Skeletal muscle satellite cell (primary cell): ENCODE measurements around the gene ATPAF2.

Experiments
- H3K27me3 ChIP-seq: 2 replicates; pipeline ENCODE4 v1.7.0; 2013; ENCODE audit warnings: low read length; ENCODE audit not compliant: control insufficient read depth, insufficient read depth
- H3K36me3 ChIP-seq: 2 replicates; pipeline ENCODE4 v1.7.0; 2013; ENCODE audit warnings: mild to moderate bottlenecking, control low read depth, low read length; ENCODE audit not compliant: insufficient read depth
- H3K4me1 ChIP-seq: 2 replicates; pipeline ENCODE4 v1.7.0; 2013; ENCODE audit warnings: low read length; ENCODE audit not compliant: control insufficient read depth, insufficient read depth
- H3K4me2 ChIP-seq: 2 replicates; pipeline ENCODE4 v1.7.0; 2013; ENCODE audit warnings: mild to moderate bottlenecking, low read length
- H3K4me3 ChIP-seq: 2 replicates; pipeline ENCODE4 v1.7.0; 2013; ENCODE audit warnings: low read length
- H3K9ac ChIP-seq: 2 replicates; pipeline ENCODE4 v1.7.0; 2013; ENCODE audit warnings: mild to moderate bottlenecking, low read depth, low read length, moderate library complexity
- H3K9me3 ChIP-seq: replicated peaks from 2 replicates; pipeline ENCODE4 v1.7.0; 2013; ENCODE audit warnings: mild to moderate bottlenecking, control low read depth, low read length

Gene ATPAF2

DNA sequence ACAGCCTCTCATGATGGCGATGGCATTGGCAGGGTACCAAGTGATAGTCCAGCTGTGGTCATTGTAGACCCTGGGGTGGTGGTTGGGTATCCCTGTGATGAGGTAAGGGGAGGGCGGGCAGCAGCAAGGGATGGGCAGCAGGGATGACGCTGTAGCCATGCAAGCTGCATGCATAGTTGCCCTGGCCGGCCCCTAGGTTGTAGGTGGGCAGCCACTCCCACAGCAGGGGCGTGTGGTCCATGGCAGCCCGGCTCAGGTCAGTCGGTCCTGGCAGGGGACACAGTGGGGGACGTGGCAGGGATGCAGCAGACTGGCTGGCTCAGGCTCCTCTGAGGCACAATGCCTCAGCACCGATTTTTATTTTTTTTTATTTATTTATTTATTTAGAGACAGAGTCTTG is 57.6 kb downstream of the ATPAF2 start:
- H3K36me3 ChIP-seq: no peaks in the 10 kb centered on the region
- no peak overlapping the region for H3K4me2 ChIP-seq

GRCh38 chr17:17979778-17980177 is 59.2 kb downstream of the ATPAF2 start:
- Histone ChIP-seq H3K4me3 (no peak overlapping the region), H3K36me3 (no peaks in the 10 kb centered on the region), H3K4me2 (no peak overlapping the region), H3K9me3 (no peaks in the 10 kb centered on the region), H3K9ac (no peak overlapping the region), H3K4me1 (peaks cover 6% of the 10 kb centered on the region), H3K27me3 (no peaks in the 10 kb centered on the region)

More for the DNA sequence above, 57.6 kb downstream of the ATPAF2 start:
- H3K9ac ChIP-seq: no peak overlapping the region
- H3K27me3 ChIP-seq: no peaks in the 10 kb centered on the region
- no peaks in the 10 kb centered on the region for H3K9me3 ChIP-seq
- peaks cover 6% of the 10 kb centered on the region for H3K4me1 ChIP-seq
- no peak overlapping the region for H3K4me3 ChIP-seq

DNA sequence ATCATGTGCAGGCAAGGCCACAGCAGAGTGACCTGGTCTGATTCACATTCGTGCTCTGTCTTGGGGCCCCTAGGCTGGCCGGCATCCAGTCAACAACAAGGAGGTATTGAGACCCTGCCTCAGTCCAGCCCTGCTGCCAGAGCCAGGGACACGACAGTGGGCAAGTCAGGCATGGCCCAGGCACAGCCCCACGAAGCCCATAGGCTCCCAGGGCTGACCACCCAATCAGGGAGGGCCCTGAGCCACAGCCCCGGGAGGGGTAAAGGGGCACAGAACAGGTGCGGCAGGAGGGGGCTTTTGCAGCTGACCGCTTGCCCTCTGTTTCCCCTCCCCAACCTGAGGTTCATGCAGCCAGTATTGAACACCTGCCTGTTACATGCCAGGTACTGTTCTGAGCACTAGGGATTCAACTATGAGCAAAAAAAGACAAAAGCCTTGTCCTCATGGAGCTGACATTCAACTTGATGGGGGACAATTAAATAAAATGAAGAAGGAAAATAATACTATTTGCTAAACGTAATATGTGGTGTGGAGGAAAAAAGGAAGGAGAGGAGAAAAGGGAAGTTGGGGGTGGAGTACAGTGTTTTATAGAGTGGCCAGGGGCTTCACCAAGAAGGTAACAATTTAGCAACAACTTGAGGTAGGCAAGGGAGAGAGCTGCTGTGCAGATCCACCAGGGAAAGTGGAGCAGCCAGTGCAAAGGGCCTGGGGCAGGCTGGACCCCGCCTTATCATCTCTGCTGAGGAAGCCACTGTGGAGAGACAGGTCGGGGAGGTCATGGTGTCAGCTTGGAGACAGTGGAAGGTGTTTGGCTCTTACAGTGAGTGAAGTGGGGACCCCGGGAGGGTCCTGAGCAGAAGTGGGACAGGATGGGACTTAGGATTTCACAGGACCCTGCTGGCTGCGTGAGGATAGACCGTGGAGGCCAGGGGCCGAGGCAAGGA is 60.2 kb downstream of the ATPAF2 start:
- Histone ChIP-seq H3K4me3 (no peak overlapping the region), H3K4me1 (peaks cover 6% of the 10 kb centered on the region), H3K4me2 (no peak overlapping the region)

GRCh38 chr17:17976931-17977570 is 61.9 kb downstream of the ATPAF2 start:
- H3K4me1 ChIP-seq: peaks cover 3% of the 10 kb centered on the region
- H3K9me3 ChIP-seq: no peaks in the 10 kb centered on the region
- H3K4me3 ChIP-seq: no peak overlapping the region
- H3K36me3 ChIP-seq: no peaks in the 10 kb centered on the region
- H3K4me2 ChIP-seq: no peak overlapping the region
- H3K9ac ChIP-seq: no peak overlapping the region
- no peaks in the 10 kb centered on the region for H3K27me3 ChIP-seq

More for the DNA sequence above, 60.2 kb downstream of the ATPAF2 start:
- no peaks in the 10 kb centered on the region for H3K9me3 ChIP-seq
- no peak overlapping the region for H3K9ac ChIP-seq
- H3K36me3 ChIP-seq: no peaks in the 10 kb centered on the region
- H3K27me3 ChIP-seq: no peaks in the 10 kb centered on the region

DNA sequence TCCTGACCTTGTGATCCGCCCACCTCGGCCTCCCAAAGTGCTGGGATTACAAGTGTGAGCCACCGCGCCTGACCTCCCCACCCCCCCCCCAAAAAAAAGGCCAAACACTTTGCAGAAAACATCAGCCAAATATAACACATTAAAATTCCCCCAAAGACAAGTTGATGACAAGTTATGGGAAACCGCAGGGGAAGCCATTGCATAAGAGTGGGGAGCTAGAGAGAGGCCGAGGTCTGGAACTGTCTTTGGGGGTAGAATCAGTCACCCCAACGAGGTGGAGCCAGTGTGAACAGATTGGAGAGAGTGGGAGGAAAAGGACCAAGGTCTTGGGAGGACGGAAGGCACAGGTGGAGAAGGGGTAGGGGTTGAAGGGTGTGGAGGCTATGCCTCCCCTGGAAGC is 63.5 kb downstream of the ATPAF2 start:
- Histone ChIP-seq H3K4me3 (no peak overlapping the region), H3K4me2 (no peak overlapping the region), H3K4me1 (peaks cover 12% of the 10 kb centered on the region), H3K36me3 (no peaks in the 10 kb centered on the region), H3K9me3 (no peaks in the 10 kb centered on the region), H3K27me3 (no peaks in the 10 kb centered on the region), H3K9ac (no peak overlapping the region)

GRCh38 chr17:17972952-17973254 is 66.1 kb downstream of the ATPAF2 start:
- H3K4me2 ChIP-seq: peak overlapping the region; percentile 79
- peak overlapping the region; percentile 60 for H3K9ac ChIP-seq
- H3K27me3 ChIP-seq: no peaks in the 10 kb centered on the region
- no peaks in the 10 kb centered on the region for H3K36me3 ChIP-seq
- peak overlapping the region; percentile 77 for H3K4me3 ChIP-seq
- peaks cover 18% of the 10 kb centered on the region for H3K4me1 ChIP-seq
- H3K9me3 ChIP-seq: no peaks in the 10 kb centered on the region

DNA sequence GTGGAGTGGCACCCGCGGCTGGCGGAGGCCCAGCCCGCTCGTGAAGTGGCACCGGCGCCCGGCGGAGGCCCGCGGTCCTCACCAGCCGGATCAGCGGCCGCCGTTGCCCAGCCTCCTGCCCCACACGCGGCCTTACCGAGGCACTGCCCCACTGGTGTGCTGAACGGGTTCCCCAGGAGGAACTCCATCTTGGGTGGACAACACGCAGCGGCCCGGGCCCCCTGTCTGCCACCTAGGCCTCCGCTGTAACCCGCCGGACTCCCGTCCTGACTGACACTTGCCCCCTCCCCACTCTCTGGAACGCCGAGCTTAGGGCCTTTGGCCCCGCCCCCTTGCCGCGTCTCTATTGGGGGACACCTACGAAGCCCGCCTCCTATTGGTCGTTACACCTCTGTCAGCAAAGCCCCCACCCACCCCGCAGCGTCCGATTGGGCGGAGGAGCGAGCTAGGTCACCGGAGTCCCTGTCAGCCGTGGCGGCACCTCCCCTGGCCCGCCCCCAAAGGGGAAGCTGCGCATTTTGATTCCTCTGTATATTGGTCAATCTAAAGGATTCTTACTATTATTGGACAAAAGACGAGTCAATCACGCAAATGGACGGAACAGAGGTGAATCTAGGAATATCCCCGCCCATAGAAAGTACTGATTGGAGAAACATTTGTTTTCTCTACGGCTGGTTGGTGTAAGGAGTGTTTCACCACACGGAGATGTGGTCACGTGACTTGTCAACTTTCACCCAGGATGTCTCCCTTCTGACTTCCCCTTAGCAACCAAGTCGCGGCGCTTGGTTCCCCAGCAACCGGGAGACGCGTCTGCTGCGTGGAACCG is 66.6 kb downstream of the ATPAF2 start, which contains the start of the genes DRC3 and TOM1L2:
TSS of gene DRC3 (plus strand) at position 737 of the 826 bp plus-strand sequence. CDS start 4,737 bp downstream, outside the sequence.
TSS of gene TOM1L2 (minus strand) at position 275 of the 826 bp plus-strand sequence. CDS start at position 188, 87 bp downstream.
- Histone ChIP-seq H3K9me3 (no peaks in the 10 kb centered on the region), H3K4me2 (peak within 1 kb of the TSS; percentile 90), H3K4me3 (peak within 1 kb of the TSS; percentile 80), H3K4me1 (peaks cover 18% of the 10 kb centered on the region), H3K9ac (peak within 1 kb of the TSS; percentile 85), H3K27me3 (no peaks in the 10 kb centered on the region), H3K36me3 (no peaks in the 10 kb centered on the region)

DNA sequence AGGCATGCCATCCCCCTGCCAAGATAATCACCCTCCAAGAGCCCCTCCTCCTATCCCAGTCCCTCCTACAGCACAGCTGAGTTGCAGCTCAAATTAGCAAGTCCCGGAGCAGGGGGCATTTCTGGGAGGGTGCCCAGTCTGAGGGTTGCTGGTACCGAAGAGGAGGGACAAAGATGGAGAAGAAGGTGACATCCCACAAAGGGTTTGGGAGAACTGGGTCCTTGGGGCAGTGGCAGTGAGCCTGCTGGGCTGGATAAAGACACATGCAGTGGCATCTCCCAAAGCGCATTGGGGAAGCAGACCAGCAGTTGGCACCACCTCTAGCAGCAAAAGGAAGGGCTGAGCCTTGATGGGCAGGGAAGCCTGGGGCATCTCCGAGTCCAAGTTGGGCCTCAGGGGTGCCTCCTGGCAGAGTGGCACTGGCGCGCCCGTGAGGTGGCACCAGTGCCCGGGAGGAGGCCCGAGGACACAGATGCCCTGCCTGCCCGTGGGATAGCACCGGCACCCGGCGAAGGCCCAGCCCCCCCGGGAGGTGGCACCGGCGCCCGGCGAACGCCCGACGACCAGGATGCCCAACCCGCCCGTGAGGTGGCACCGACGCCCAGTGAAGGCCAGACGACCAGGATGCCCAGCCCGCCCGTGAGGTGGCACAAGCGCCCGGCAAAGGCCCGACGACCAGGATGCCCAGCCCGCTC is 67.4 kb downstream of the ATPAF2 start:
- H3K4me1 ChIP-seq: peaks cover 18% of the 10 kb centered on the region
- H3K27me3 ChIP-seq: no peaks in the 10 kb centered on the region

DNA sequence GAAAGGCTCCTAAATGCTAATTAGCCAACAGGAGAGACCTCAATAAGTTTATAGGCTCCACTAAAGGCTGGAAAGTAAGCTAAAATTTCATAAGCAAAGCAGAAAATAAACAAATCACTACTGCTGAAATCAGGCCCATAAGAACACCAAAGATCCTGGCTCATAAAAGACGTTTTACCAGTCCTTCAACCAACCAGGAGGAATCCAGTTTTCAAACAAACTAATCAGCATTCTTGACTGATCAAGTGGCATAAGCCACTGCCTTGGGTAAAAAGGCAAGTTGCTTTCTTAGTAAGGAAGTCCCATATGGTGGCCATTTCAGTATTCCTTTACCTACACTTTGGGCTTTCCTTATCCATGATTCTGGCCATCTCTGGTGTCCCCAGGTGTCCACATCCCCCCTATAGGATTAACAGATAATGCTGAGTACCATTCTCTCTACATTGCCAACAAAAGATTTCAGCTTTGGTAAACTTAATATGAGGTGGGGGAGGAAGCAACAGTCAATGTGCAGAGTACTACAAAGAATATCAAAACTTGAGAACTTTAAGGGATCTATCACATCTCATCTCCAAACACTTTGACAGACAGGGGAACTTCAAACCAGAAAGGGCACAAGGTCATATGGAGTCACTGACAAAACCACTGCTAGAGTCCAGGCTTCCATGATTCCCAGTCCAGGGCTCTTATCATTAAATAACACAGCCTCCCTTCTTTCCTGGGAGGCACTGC is 68.1 kb downstream of the ATPAF2 start:
- no peaks in the 10 kb centered on the region for H3K36me3 ChIP-seq
- peak overlapping the region; percentile 80 for H3K4me3 ChIP-seq
- H3K9ac ChIP-seq: peak overlapping the region; percentile 85
- no peaks in the 10 kb centered on the region for H3K27me3 ChIP-seq
- no peaks in the 10 kb centered on the region for H3K9me3 ChIP-seq
- peak overlapping the region; percentile 90 for H3K4me2 ChIP-seq
- peaks cover 18% of the 10 kb centered on the region for H3K4me1 ChIP-seq

More for the DNA sequence above, 67.4 kb downstream of the ATPAF2 start:
- no peaks in the 10 kb centered on the region for H3K9me3 ChIP-seq
- peak overlapping the region; percentile 85 for H3K9ac ChIP-seq
- peak overlapping the region; percentile 90 for H3K4me2 ChIP-seq
- peak overlapping the region; percentile 80 for H3K4me3 ChIP-seq
- no peaks in the 10 kb centered on the region for H3K36me3 ChIP-seq
